Middle frontal gyrus (tissue), 1 donor: ENCODE measurements around the gene BPHL.
A peak's percentile ranks its signal among the peaks of the same experiment; 100 is the strongest.
"Not testable (repeated sequence)": the region's sequence is repeated elsewhere in the genome, so short reads cannot be mapped to it uniquely, and the experiment has no call there.

Experiments
- DNase-seq: peaks from one replicate; pipeline ENCODE4 v3.0.0-alpha.2; 2015; ENCODE audit warnings: low spot score; ENCODE audit errors: extremely low spot score

The BPHL gene

GRCh38 chr6:3122823-3123182 lies 4.3 kb downstream of the BPHL start:
- no peak for DNase-seq

- DNase-seq, result no peak
These were observed 6.2 kb downstream of the BPHL start for GRCh38 chr6:3124667-3125066.

GRCh38 chr6:3125815-3126214 lies 7.3 kb downstream of the BPHL start:
- DNase-seq, result no peak

- DNase-seq, result no peak
These were observed 10.0 kb downstream of the BPHL start for GRCh38 chr6:3128356-3129108.

GRCh38 chr6:3131695-3132094 lies 13.2 kb downstream of the BPHL start:
- DNase-seq, result no peak

GRCh38 chr6:3133515-3133914 lies 15.0 kb downstream of the BPHL start:
- no peak for DNase-seq

GRCh38 chr6:3135668-3136291 lies 17.3 kb downstream of the BPHL start:
- no peak for DNase-seq

GRCh38 chr6:3136292-3137011 lies 17.9 kb downstream of the BPHL start:
- DNase-seq, result no peak

GRCh38 chr6:3137057-3137777 lies 18.7 kb downstream of the BPHL start:
- DNase-seq, result peak; percentile 53

GRCh38 chr6:3137873-3138272 lies 19.4 kb downstream of the BPHL start:
- DNase-seq, result not testable (repeated sequence)

- no peak for DNase-seq
These were observed 19.8 kb downstream of the BPHL start for GRCh38 chr6:3138341-3138740.

GRCh38 chr6:3139090-3139903 lies 20.8 kb downstream of the BPHL start:
- no peak for DNase-seq

GRCh38 chr6:3140201-3140600 lies 21.7 kb downstream of the BPHL start:
- DNase-seq, result no peak

GRCh38 chr6:3142536-3142935 lies 24.0 kb downstream of the BPHL start:
- no peak for DNase-seq

GRCh38 chr6:3143158-3143557 lies 24.6 kb downstream of the BPHL start:
- no peak for DNase-seq

GRCh38 chr6:3144571-3144970 lies 26.1 kb downstream of the BPHL start:
- no peak for DNase-seq

GRCh38 chr6:3147914-3148757 lies 29.6 kb downstream of the BPHL start:
- no peak for DNase-seq

- no peak for DNase-seq
These were observed 33.2 kb downstream of the BPHL start for GRCh38 chr6:3151691-3152090.

- DNase-seq, result no peak
These were observed 34.2 kb downstream of the BPHL start for GRCh38 chr6:3152689-3153088.

- DNase-seq, result not testable (repeated sequence)
These were observed 36.9 kb downstream of the BPHL start for GRCh38 chr6:3155416-3155815.
